ENCODE results near the gene FOXG1.

Gene FOXG1

GRCh38 chr14:28766469-28766955 lies at the start of gene FOXG1:
FOXG1 (plus strand) TSS chr14:28766787; CDS start chr14:28767280, 493 bp downstream.
- peaks cover 94% of the 10 kb centered on the region for H3K27me3 ChIP-seq (ENCODE audit: control insufficient read depth, insufficient read depth, low read length)
- H3K4me3 ChIP-seq (ENCODE audit: low read depth, low read length) = peak within 1 kb of the TSS; percentile 68
- no peak within 1 kb of the TSS for H3K9ac ChIP-seq (ENCODE audit: low read depth, low read length)
- no peak within 1 kb of the TSS for H3K27ac ChIP-seq (ENCODE audit: low read depth, low read length)
- H3K9me3 ChIP-seq (ENCODE audit: control insufficient read depth, insufficient read depth, low read length) = no peaks in the 10 kb centered on the region
- H3K36me3 ChIP-seq (ENCODE audit: control insufficient read depth, insufficient read depth, low read length) = no peaks in the 10 kb centered on the region
- H3K4me1 ChIP-seq (ENCODE audit: control insufficient read depth, insufficient read depth, low read length) = peaks cover 14% of the 10 kb centered on the region; the same call in 1 of the 2 replicates

- H3K36me3 ChIP-seq (ENCODE audit: control insufficient read depth, insufficient read depth, low read length) = no peaks in the 10 kb centered on the region
- no peak overlapping the region for H3K4me3 ChIP-seq (ENCODE audit: low read depth, low read length)
- no peaks in the 10 kb centered on the region for H3K4me1 ChIP-seq (ENCODE audit: control insufficient read depth, insufficient read depth, low read length)
- H3K9me3 ChIP-seq (ENCODE audit: control insufficient read depth, insufficient read depth, low read length) = no peaks in the 10 kb centered on the region
- no peaks in the 10 kb centered on the region for H3K27me3 ChIP-seq (ENCODE audit: control insufficient read depth, insufficient read depth, low read length)
- H3K9ac ChIP-seq (ENCODE audit: low read depth, low read length) = no peak overlapping the region
- no peak overlapping the region for H3K27ac ChIP-seq (ENCODE audit: low read depth, low read length)
Measured at GRCh38 chr14:28719130-28719529, 47.5 kb upstream of the FOXG1 start.

- Histone ChIP-seq H3K27ac (ENCODE audit: low read depth, low read length) (no peak overlapping the region), H3K9me3 (ENCODE audit: control insufficient read depth, insufficient read depth, low read length) (no peaks in the 10 kb centered on the region), H3K36me3 (ENCODE audit: control insufficient read depth, insufficient read depth, low read length) (no peaks in the 10 kb centered on the region), H3K27me3 (ENCODE audit: control insufficient read depth, insufficient read depth, low read length) (no peaks in the 10 kb centered on the region), H3K9ac (ENCODE audit: low read depth, low read length) (no peak overlapping the region), H3K4me3 (ENCODE audit: low read depth, low read length) (no peak overlapping the region), H3K4me1 (ENCODE audit: control insufficient read depth, insufficient read depth, low read length) (peaks cover 5% of the 10 kb centered on the region; the same call in 1 of the 2 replicates)
Measured at GRCh38 chr14:28731358-28731757, 35.2 kb upstream of the FOXG1 start.

- H3K4me1 ChIP-seq (ENCODE audit: control insufficient read depth, insufficient read depth, low read length) = 0 out of 2 replicates have a peak, but pooled peaks cover 3% of the 10 kb centered on the region
- no peak overlapping the region for H3K27ac ChIP-seq (ENCODE audit: low read depth, low read length)
- no peak overlapping the region for H3K4me3 ChIP-seq (ENCODE audit: low read depth, low read length)
- H3K9me3 ChIP-seq (ENCODE audit: control insufficient read depth, insufficient read depth, low read length) = no peaks in the 10 kb centered on the region
- H3K9ac ChIP-seq (ENCODE audit: low read depth, low read length) = no peak overlapping the region; the same call in 1 of the 2 replicates
- no peaks in the 10 kb centered on the region for H3K36me3 ChIP-seq (ENCODE audit: control insufficient read depth, insufficient read depth, low read length)
- H3K27me3 ChIP-seq (ENCODE audit: control insufficient read depth, insufficient read depth, low read length) = no peaks in the 10 kb centered on the region
Measured at GRCh38 chr14:28742171-28742846, 24.3 kb upstream of the FOXG1 start.

GRCh38 chr14:28744126-28744525 lies 22.5 kb upstream of the FOXG1 start:
- no peak overlapping the region for H3K27ac ChIP-seq (ENCODE audit: low read depth, low read length)
- no peaks in the 10 kb centered on the region for H3K9me3 ChIP-seq (ENCODE audit: control insufficient read depth, insufficient read depth, low read length)
- no peaks in the 10 kb centered on the region for H3K27me3 ChIP-seq (ENCODE audit: control insufficient read depth, insufficient read depth, low read length)
- H3K36me3 ChIP-seq (ENCODE audit: control insufficient read depth, insufficient read depth, low read length) = no peaks in the 10 kb centered on the region
- 0 out of 2 replicates have a peak, but pooled peaks cover 3% of the 10 kb centered on the region for H3K4me1 ChIP-seq (ENCODE audit: control insufficient read depth, insufficient read depth, low read length)
- no peak overlapping the region for H3K9ac ChIP-seq (ENCODE audit: low read depth, low read length)
- no peak overlapping the region for H3K4me3 ChIP-seq (ENCODE audit: low read depth, low read length)

- no peak overlapping the region for H3K9ac ChIP-seq (ENCODE audit: low read depth, low read length)
- no peaks in the 10 kb centered on the region for H3K36me3 ChIP-seq (ENCODE audit: control insufficient read depth, insufficient read depth, low read length)
- H3K27ac ChIP-seq (ENCODE audit: low read depth, low read length) = no peak overlapping the region
- H3K9me3 ChIP-seq (ENCODE audit: control insufficient read depth, insufficient read depth, low read length) = no peaks in the 10 kb centered on the region
- H3K4me3 ChIP-seq (ENCODE audit: low read depth, low read length) = no peak overlapping the region
- 0 out of 2 replicates have a peak, but pooled peaks cover 3% of the 10 kb centered on the region for H3K4me1 ChIP-seq (ENCODE audit: control insufficient read depth, insufficient read depth, low read length)
- no peaks in the 10 kb centered on the region; the same call in 1 of the 2 replicates for H3K27me3 ChIP-seq (ENCODE audit: control insufficient read depth, insufficient read depth, low read length)
Measured at GRCh38 chr14:28745176-28745575, 21.4 kb upstream of the FOXG1 start.

- Histone ChIP-seq H3K27ac (ENCODE audit: low read depth, low read length) (no peak overlapping the region), H3K4me3 (ENCODE audit: low read depth, low read length) (no peak overlapping the region), H3K27me3 (ENCODE audit: control insufficient read depth, insufficient read depth, low read length) (no peaks in the 10 kb centered on the region; the same call in 1 of the 2 replicates), H3K9ac (ENCODE audit: low read depth, low read length) (no peak overlapping the region), H3K9me3 (ENCODE audit: control insufficient read depth, insufficient read depth, low read length) (no peaks in the 10 kb centered on the region), H3K4me1 (ENCODE audit: control insufficient read depth, insufficient read depth, low read length) (0 out of 2 replicates have a peak, but pooled peaks cover 3% of the 10 kb centered on the region), H3K36me3 (ENCODE audit: control insufficient read depth, insufficient read depth, low read length) (no peaks in the 10 kb centered on the region)
Measured at GRCh38 chr14:28746247-28746646, 20.3 kb upstream of the FOXG1 start.

- no peak overlapping the region for H3K9ac ChIP-seq (ENCODE audit: low read depth, low read length)
- H3K27ac ChIP-seq (ENCODE audit: low read depth, low read length) = no peak overlapping the region
- H3K4me1 ChIP-seq (ENCODE audit: control insufficient read depth, insufficient read depth, low read length) = peaks cover 13% of the 10 kb centered on the region
- no peak overlapping the region for H3K4me3 ChIP-seq (ENCODE audit: low read depth, low read length)
- no peaks in the 10 kb centered on the region for H3K9me3 ChIP-seq (ENCODE audit: control insufficient read depth, insufficient read depth, low read length)
- peaks cover 23% of the 10 kb centered on the region for H3K27me3 ChIP-seq (ENCODE audit: control insufficient read depth, insufficient read depth, low read length)
- no peaks in the 10 kb centered on the region for H3K36me3 ChIP-seq (ENCODE audit: control insufficient read depth, insufficient read depth, low read length)
Measured at GRCh38 chr14:28751467-28752058, 15.0 kb upstream of the FOXG1 start.

- H3K9me3 ChIP-seq (ENCODE audit: control insufficient read depth, insufficient read depth, low read length) = no peaks in the 10 kb centered on the region
- H3K27me3 ChIP-seq (ENCODE audit: control insufficient read depth, insufficient read depth, low read length) = peaks cover 52% of the 10 kb centered on the region
- H3K36me3 ChIP-seq (ENCODE audit: control insufficient read depth, insufficient read depth, low read length) = no peaks in the 10 kb centered on the region
- no peak overlapping the region for H3K4me3 ChIP-seq (ENCODE audit: low read depth, low read length)
- H3K4me1 ChIP-seq (ENCODE audit: control insufficient read depth, insufficient read depth, low read length) = peaks cover 19% of the 10 kb centered on the region
- no peak overlapping the region for H3K27ac ChIP-seq (ENCODE audit: low read depth, low read length)
- H3K9ac ChIP-seq (ENCODE audit: low read depth, low read length) = no peak overlapping the region
Measured at GRCh38 chr14:28754209-28754985, 12.2 kb upstream of the FOXG1 start.

- peaks cover 61% of the 10 kb centered on the region for H3K27me3 ChIP-seq (ENCODE audit: control insufficient read depth, insufficient read depth, low read length)
- H3K36me3 ChIP-seq (ENCODE audit: control insufficient read depth, insufficient read depth, low read length) = no peaks in the 10 kb centered on the region
- H3K4me1 ChIP-seq (ENCODE audit: control insufficient read depth, insufficient read depth, low read length) = peaks cover 25% of the 10 kb centered on the region
- no peak overlapping the region for H3K27ac ChIP-seq (ENCODE audit: low read depth, low read length)
- no peaks in the 10 kb centered on the region for H3K9me3 ChIP-seq (ENCODE audit: control insufficient read depth, insufficient read depth, low read length)
- H3K4me3 ChIP-seq (ENCODE audit: low read depth, low read length) = no peak overlapping the region; the same call in 1 of the 2 replicates
- H3K9ac ChIP-seq (ENCODE audit: low read depth, low read length) = no peak overlapping the region
Measured at GRCh38 chr14:28755198-28755815, 11.3 kb upstream of the FOXG1 start.

All from HUES48 (cell line).